NT2/D1 (cell line): ENCODE data around the gene BLM.

Experiments
- SUZ12 ChIP-seq: IDR thresholded peaks from 2 replicates; pipeline ENCODE4 v1.6.1; 2011; ENCODE audit not compliant: insufficient read length, insufficient read depth; ENCODE audit errors: extremely low read depth
- YY1 ChIP-seq: IDR thresholded peaks from 2 replicates; pipeline ENCODE4 v1.6.1; 2011; ENCODE audit not compliant: insufficient read length, insufficient read depth
- ZNF274 ChIP-seq: IDR thresholded peaks from 2 replicates; pipeline ENCODE4 v1.6.1; 2011; ENCODE audit warnings: mild to moderate bottlenecking, low read depth, low read length

- TF ChIP-seq YY1 (no peak), ZNF274 (no peak), SUZ12 (no peak)
These were observed 82.6 kb downstream of the BLM start for GRCh38 chr15:90799639-90800170.
